Globus pallidus (tissue), 1 donor: ENCODE data around the gene OSBP2.
"Not testable (repeated sequence)": the region's sequence is repeated elsewhere in the genome, so short reads cannot be mapped to it uniquely, and the experiment has no call there.

Experiments
- DNase-seq: peaks from one replicate; pipeline ENCODE4 v3.0.0-alpha.2; 2015; ENCODE audit warnings: low spot score

The OSBP2 gene

GRCh38 chr22:30694640-30695350 lies at the start of gene OSBP2:
OSBP2 (plus strand) TSS chr22:30694874; CDS start chr22:30694910, 36 bp downstream.
- peak; percentile 42 for DNase-seq

GRCh38 chr22:30646518-30647160 lies 48.0 kb upstream of the OSBP2 start:
- DNase-seq, result no peak

GRCh38 chr22:30647536-30647935 lies 47.1 kb upstream of the OSBP2 start:
- DNase-seq, result no peak

- no peak for DNase-seq
These were observed 45.8 kb upstream of the OSBP2 start for GRCh38 chr22:30648825-30649224.

GRCh38 chr22:30649430-30650007 lies 45.2 kb upstream of the OSBP2 start:
- DNase-seq, result no peak

GRCh38 chr22:30650508-30651116 lies 44.1 kb upstream of the OSBP2 start:
- DNase-seq, result peak; percentile 88

GRCh38 chr22:30652852-30653251 lies 41.8 kb upstream of the OSBP2 start:
- no peak for DNase-seq

- no peak for DNase-seq
These were observed 40.3 kb upstream of the OSBP2 start for GRCh38 chr22:30654361-30654760.

- no peak for DNase-seq
These were observed 39.1 kb upstream of the OSBP2 start for GRCh38 chr22:30655532-30655931.

GRCh38 chr22:30662040-30662439 lies 32.6 kb upstream of the OSBP2 start:
- no peak for DNase-seq

- DNase-seq, result no peak
These were observed 29.9 kb upstream of the OSBP2 start for GRCh38 chr22:30664798-30665197.

GRCh38 chr22:30665266-30665665 lies 29.4 kb upstream of the OSBP2 start:
- no peak for DNase-seq

- DNase-seq, result no peak
These were observed 28.9 kb upstream of the OSBP2 start for GRCh38 chr22:30665786-30666185.

- no peak for DNase-seq
These were observed 27.6 kb upstream of the OSBP2 start for GRCh38 chr22:30667107-30667493.

- DNase-seq, result peak; percentile 85
These were observed 26.9 kb upstream of the OSBP2 start, which contains the start of gene DUSP18 for GRCh38 chr22:30667494-30668385. DUSP18 (minus strand) TSS chr22:30667875; CDS start chr22:30664003, 3,872 bp downstream.

- DNase-seq, result no peak
These were observed 26.3 kb upstream of the OSBP2 start for GRCh38 chr22:30668386-30668710.

- no peak for DNase-seq
These were observed 23.6 kb upstream of the OSBP2 start for GRCh38 chr22:30671071-30671470.

- no peak for DNase-seq
These were observed 21.5 kb upstream of the OSBP2 start for GRCh38 chr22:30673136-30673535.

GRCh38 chr22:30674482-30674881 lies 20.2 kb upstream of the OSBP2 start:
- no peak for DNase-seq

- no peak for DNase-seq
These were observed 19.2 kb upstream of the OSBP2 start for GRCh38 chr22:30675436-30675835.

- not testable (repeated sequence) for DNase-seq
These were observed 18.1 kb upstream of the OSBP2 start for GRCh38 chr22:30676565-30676964.
